GM06990 (cell line): ENCODE results near the gene MYMX.

Source experiments
- DNase-seq: peaks from one replicate; pipeline ENCODE4 v3.0.0-alpha.2; 2011; ENCODE audit not compliant: insufficient read length; ENCODE audit errors: extremely low read depth
- H3K27me3 ChIP-seq: replicated peaks from 2 replicates; pipeline ENCODE4 v1.6.0; 2011; ENCODE audit warnings: low read length; ENCODE audit not compliant: control insufficient read depth, insufficient read depth
- H3K36me3 ChIP-seq: 2 replicates; pipeline ENCODE4 v1.5.1; 2011; ENCODE audit warnings: low read length; ENCODE audit not compliant: control insufficient read depth, insufficient read depth
- H3K4me3 ChIP-seq: replicated peaks from 2 replicates; pipeline ENCODE4 v1.5.1; 2011; ENCODE audit warnings: low read depth, mild to moderate bottlenecking, control low read depth, low read length
- CTCF ChIP-seq: IDR thresholded peaks from 2 replicates; pipeline ENCODE4 v1.5.1; 2011; ENCODE audit warnings: low read length, control low read depth, mild to moderate bottlenecking, inconsistent platforms; ENCODE audit not compliant: insufficient read depth, poor library complexity, severe bottlenecking

Gene MYMX

GRCh38 chr6:44267252-44267651 is 50.5 kb downstream of the MYMX start:
- Histone ChIP-seq H3K36me3 (peaks cover 5% of the 10 kb centered on the region), H3K4me3 (no peak overlapping the region), H3K27me3 (peaks cover 3% of the 10 kb centered on the region; the same call in 1 of the 2 replicates)
- TF ChIP-seq CTCF, result no peak
- DNase-seq, result no peak
